ENCODE measurements around the gene EFNA1.

DNA sequence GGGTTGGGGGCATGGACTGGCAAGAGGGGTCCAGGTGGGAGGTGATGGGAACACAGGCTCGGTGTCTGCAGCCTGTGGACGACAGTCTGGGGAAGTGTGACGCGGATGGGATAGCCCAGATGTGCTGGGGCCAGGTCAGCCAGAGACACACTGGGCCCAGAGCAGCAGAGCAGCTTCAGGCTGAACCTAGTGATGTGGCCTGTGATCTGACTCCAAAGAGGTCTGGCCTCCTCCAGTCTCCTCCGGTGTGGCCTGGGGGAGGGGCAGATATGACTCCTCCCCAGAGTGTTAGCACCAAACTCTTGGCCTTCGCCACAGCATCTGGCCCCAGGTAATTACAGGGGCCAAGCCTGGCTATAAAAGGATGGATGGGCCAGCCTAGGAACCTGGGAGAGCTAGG lies 35.5 kb upstream of the EFNA1 start:
- TF ChIP-seq KLF9 (CRISPR knock-in tag; IDR thresholded peaks at IDR 0.05; ENCODE audit: low read depth) (no peak), EP300 (IDR thresholded peaks at IDR 0.05; ENCODE audit: low read depth in 2 of 2, low read length in 2 of 2) (no peak), EP300 (CRISPR knock-in tag; IDR thresholded peaks at IDR 0.05; ENCODE audit: borderline replicate concordance) (no peak), ZNF317 (CRISPR knock-in tag; IDR thresholded peaks at IDR 0.05) (no peak), POLR2A (IDR thresholded peaks at IDR 0.05; ENCODE audit: insufficient read depth in 1 of 2, low read depth in 2 of 2, low read length in 2 of 2) (no peak), GRHL1 (CRISPR knock-in tag; conservative IDR thresholded peaks at IDR 0.05) (no peak), TBP (CRISPR knock-in tag; IDR thresholded peaks at IDR 0.05) (no peak), FOXJ3 (CRISPR knock-in tag; IDR thresholded peaks at IDR 0.05; ENCODE audit: borderline replicate concordance) (no peak), ZNF766 (CRISPR knock-in tag; IDR thresholded peaks at IDR 0.05; ENCODE audit: borderline replicate concordance) (no peak), FOXA3 (CRISPR knock-in tag; IDR thresholded peaks at IDR 0.05) (no peak), ZNF263 (CRISPR knock-in tag; IDR thresholded peaks at IDR 0.05) (no peak)
- TF ChIP-seq, protein P1, sequence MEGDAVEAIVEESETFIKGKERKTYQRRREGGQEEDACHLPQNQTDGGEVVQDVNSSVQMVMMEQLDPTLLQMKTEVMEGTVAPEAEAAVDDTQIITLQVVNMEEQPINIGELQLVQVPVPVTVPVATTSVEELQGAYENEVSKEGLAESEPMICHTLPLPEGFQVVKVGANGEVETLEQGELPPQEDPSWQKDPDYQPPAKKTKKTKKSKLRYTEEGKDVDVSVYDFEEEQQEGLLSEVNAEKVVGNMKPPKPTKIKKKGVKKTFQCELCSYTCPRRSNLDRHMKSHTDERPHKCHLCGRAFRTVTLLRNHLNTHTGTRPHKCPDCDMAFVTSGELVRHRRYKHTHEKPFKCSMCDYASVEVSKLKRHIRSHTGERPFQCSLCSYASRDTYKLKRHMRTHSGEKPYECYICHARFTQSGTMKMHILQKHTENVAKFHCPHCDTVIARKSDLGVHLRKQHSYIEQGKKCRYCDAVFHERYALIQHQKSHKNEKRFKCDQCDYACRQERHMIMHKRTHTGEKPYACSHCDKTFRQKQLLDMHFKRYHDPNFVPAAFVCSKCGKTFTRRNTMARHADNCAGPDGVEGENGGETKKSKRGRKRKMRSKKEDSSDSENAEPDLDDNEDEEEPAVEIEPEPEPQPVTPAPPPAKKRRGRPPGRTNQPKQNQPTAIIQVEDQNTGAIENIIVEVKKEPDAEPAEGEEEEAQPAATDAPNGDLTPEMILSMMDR (CRISPR knock-in tag; IDR thresholded peaks at IDR 0.05) = no peak
- TF ChIP-seq, protein P2, sequence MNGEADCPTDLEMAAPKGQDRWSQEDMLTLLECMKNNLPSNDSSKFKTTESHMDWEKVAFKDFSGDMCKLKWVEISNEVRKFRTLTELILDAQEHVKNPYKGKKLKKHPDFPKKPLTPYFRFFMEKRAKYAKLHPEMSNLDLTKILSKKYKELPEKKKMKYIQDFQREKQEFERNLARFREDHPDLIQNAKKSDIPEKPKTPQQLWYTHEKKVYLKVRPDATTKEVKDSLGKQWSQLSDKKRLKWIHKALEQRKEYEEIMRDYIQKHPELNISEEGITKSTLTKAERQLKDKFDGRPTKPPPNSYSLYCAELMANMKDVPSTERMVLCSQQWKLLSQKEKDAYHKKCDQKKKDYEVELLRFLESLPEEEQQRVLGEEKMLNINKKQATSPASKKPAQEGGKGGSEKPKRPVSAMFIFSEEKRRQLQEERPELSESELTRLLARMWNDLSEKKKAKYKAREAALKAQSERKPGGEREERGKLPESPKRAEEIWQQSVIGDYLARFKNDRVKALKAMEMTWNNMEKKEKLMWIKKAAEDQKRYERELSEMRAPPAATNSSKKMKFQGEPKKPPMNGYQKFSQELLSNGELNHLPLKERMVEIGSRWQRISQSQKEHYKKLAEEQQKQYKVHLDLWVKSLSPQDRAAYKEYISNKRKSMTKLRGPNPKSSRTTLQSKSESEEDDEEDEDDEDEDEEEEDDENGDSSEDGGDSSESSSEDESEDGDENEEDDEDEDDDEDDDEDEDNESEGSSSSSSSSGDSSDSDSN (CRISPR knock-in tag; IDR thresholded peaks at IDR 0.05) = no peak

Measured in HepG2 (cell line).